Tibial nerve (tissue), 3 donors: ENCODE results near the gene GPN1.

Experiments used
- POLR2A ChIP-seq, 2 donors: fragments of 450-650 bp; IDR thresholded peaks; one replicate each; pipeline ENCODE4 v1.6.1; 2017; ENCODE audit warnings: antibody characterized with exemption in 2 of 2, mild to moderate bottlenecking in 2 of 2, moderate library complexity in 2 of 2
- TF ChIP-seq, protein P1 (sequence below), 5 experiments: fragments of 200-600 bp in 3 of 5; fragments of 450-650 bp in 2 of 5; sonication (generic) in 3 of 5; IDR thresholded peaks; one replicate each; pipeline ENCODE4 v1.5.1; 2016 to 2019; ENCODE audit warnings: antibody characterized with exemption in 5 of 5, mild to moderate bottlenecking in 3 of 5, moderate library complexity in 2 of 5

DNA sequence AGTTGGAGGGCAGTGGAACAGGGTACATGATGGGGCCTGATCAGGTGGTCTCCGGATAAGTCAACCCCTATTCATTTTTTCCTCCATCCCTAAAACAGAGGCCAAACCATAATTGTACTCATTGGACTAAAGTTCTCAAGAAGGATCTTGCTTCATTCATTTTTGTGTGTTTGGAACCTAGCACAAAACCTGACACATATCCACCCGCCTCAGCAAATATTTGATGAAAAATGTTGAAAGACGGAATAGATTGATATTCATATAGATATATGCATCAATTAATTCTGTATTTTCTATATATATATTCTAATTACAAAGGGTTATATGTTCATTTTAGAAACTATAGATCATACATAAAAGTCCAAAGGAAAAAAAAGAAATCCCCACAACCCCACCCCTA is 56.7 kb downstream of the GPN1 start:
- no peak for TF ChIP-seq POLR2A (IDR thresholded peaks at IDR 0.05)
- TF ChIP-seq, protein P1, sequence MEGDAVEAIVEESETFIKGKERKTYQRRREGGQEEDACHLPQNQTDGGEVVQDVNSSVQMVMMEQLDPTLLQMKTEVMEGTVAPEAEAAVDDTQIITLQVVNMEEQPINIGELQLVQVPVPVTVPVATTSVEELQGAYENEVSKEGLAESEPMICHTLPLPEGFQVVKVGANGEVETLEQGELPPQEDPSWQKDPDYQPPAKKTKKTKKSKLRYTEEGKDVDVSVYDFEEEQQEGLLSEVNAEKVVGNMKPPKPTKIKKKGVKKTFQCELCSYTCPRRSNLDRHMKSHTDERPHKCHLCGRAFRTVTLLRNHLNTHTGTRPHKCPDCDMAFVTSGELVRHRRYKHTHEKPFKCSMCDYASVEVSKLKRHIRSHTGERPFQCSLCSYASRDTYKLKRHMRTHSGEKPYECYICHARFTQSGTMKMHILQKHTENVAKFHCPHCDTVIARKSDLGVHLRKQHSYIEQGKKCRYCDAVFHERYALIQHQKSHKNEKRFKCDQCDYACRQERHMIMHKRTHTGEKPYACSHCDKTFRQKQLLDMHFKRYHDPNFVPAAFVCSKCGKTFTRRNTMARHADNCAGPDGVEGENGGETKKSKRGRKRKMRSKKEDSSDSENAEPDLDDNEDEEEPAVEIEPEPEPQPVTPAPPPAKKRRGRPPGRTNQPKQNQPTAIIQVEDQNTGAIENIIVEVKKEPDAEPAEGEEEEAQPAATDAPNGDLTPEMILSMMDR (IDR thresholded peaks at IDR 0.05), result no peak
